Stimulated activated naive CD4-positive, alpha-beta T cell (primary cell): ENCODE measurements around the gene WDR47.

ENCODE experiments used
- DNase-seq, 6 experiments: peaks; one replicate each; lab custom pipeline; 2025; lab: John Stamatoyannopoulos, UW

Gene WDR47

DNA sequence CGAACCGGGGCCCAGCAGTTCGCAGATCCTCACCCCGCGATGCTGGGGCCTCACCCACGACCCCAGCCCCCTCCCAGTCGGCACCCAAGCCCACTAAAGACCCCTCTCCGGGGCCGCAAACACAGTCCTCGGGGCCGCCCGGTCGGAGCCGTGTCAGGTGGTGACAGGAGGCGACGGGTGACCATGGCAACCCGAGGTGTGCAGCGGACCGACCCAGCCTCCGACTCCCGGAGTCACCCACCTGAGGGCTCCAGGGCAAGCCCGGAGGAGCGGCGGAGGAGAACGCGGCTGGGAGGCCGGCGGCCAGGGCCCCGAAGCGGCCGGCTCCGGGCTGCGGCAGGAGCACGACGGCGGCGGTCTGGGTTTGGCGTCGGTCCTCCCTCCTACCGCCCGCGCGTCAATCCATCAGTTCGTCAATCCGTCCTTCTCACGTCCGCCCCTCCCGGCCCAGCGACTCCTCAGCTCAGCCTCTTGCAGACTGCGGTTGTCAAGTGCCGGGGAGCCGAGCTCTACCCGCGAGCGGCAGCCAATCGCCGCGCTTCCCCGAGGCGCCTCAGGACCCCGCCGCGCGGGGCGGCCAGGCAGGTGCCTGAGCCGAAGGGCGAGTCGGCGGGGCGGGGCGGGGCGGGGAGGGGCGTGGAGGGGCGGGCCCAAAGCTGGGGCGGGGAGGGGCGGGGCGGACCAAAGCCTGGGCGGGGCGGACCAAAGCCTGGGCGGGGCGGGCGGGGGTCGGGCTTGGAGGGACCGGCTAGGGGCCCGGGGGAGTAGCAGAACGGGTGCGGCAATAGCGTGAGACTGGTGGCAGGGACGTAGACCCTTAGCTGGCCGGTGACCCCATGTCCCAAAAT lies at the start of gene WDR47:
Gene WDR47 (minus strand): TSS at position 482 of the 848 bp plus-strand sequence. CDS start 18,590 bp downstream, outside the sequence.
- DNase-seq, result peak; percentile 91 to 95 (median 94)

DNA sequence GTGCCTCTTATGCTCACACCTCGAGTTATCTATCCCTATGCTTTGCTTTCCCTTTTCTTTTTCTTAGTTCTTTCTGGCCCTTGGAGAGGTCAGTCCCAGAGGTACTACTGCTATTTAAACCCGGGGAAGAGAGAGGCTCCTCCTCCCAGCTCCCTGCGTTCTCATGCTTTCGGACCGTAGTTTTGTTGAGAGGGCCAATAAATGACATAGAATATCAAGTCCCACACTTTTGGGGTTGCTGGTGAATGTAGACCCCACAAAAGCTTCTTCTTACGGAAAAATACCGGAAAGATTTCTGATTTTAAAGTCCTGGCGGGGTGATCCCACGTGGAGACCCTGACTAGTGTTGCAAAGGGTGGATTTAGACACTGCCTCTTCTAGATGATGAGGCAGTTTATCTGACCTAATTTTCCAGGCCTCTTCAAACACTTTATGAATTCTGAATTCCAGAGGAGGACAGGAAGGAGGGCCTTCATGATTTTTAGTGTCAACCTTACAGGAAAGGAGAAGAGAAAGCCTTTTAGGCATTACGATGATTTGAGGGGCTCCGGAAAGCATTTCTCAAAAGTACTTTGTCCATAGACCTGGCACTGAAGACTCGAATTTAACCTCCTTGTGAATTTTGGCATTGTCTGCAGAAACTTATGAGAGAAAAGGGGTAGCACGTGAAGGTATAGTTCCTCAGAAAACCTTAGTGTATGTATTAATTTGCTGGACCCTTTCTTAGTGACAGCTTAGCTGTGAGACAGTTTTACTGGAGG lies 49.4 kb upstream of the WDR47 start:
- no peak for DNase-seq

DNA sequence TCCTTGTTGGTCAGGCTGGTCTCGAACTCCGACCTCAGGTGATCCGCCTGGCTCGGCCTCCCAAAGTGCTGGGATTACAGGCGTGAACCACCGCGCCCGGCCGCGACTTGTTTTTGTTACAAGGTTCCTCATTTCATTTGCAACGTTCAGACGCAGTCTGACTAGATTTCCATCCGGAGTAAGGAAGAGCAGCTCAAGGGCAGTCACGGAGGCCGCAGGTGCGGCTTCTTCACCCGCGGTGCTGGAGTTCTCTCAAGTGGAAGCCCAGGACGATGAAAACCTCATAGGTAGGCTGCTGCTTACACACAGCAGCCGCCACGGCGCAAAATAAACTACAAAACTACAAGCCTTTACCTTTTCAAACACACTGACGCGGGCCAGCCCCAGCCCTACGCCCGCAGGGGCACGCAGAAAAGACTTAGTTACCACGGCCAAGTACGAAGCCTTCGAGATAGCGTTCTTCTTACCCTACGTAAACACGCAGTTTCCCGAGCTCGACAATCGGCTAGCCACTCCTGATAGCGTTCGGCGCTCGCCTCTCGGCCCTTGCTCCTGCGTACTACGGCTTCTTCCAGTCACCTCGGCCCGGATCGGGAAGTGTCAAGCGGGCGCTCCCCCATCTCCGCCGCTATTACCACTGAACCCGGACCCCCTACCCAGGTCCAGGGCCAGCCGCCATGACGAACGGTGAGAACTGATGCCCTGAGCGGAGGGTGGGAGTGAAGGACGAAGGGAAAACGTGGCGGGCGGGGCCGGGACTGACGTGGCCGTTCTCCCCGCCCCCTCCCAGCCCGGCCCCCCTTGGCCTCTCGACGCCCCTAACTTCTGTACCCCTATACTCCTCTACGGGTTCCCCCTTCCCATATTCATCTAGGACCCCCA lies 48.5 kb upstream of the WDR47 start, which contains the start of gene TMEM167B:
Gene TMEM167B (plus strand): TSS at position 569 of the 882 bp plus-strand sequence. CDS start 109 bp downstream, at position 678.
- DNase-seq, result peak; percentile 77 to 88 (median 82)

DNA sequence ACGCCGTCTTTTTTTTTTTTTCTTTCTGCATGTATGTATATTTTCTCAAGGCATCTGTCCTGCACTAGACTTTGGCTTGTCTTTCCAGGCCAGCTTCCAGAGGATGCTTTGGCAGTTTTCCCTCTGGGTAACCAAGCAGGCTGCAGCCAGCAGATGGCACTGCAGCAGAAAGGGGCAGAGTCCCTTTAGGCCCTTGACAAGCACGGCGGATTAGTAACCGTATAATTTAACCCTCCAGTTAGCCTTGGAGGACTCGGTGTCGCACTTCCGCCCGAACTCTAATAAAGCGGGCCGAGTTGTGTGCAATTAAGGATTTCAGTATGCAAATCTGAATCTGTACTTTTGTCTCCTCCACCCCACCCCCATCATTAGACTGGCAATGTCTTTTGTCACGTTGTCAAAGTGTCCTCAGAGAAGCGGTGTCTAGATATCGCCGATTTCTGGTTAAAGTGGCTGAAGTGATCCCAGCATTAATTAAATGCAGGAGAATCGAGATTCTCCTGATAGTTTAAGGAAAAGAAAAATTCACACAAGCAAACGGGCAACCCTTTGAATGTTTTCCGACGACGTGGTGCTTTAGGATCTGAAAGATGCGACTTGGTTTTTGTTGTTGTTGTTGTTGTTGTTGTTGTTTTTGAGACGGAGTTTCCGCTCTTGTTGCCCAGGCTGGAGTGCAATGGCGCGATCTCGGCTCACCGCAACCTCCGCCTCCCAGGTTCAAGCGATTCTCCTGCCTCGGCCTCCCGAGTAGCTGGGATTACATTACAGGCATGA lies 47.5 kb upstream of the WDR47 start:
- no peak for DNase-seq

DNA sequence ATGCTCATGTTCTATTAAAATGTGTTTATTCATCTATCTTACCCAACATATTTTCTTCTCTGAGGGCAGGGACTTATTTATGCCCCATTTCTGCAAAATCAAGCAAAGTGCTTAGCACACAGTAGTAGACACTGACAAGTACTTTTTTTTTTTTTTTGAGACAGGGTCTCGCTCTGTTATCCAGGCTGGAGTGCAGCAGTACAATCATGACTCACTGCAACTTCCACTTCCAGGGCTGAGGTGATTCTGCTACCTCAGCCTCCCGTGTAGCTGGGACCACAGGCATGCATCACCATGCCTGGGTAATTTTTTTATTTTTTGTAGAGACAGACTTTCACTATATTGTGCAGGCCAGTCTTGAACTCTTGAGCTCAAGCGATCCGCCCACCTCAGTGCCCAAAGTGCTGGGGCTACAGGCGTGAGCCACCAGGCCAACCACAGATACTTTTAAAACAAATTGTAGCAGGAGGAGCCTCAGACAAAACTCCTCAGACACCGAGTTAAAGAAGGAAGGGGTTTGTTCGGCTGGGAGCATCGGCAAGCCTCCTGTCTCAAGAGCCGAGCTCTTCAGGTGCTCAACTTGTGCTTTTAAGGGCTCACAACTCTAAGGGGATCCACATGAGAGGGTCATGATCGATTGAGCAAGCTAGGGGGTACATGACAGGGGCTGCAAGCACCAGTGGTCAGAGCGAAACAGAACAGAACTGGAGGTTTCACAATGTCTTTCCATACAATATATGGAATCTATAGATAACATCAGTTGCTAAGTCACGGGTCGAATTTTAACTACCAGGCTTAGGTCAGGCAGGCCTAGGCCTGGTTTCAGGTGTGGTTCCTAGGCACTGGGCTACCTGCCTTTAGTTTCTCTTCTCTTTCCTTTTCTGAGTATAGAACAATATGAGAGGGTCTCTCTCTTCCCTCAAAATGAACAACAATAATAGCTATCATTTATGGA lies 42.9 kb upstream of the WDR47 start:
- DNase-seq, result no peak

DNA sequence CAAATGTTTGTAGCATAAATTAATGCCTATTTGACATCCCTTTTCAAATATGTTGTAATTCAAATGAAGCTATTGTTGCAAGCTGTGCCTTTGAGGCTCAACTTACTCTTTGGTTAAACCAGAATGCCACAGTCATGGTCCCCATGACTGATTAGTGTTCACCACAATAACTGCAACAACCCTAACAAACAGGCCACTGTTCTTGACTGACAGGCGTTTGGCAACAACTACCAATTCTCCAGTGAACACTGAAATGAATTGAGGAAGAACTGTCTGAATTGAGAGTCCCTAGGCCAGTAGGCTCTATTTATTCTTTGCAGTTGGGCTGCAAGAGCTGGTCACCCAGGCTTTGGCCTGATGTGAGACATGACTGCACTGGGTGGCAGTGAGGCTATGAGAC lies 42.0 kb upstream of the WDR47 start:
- no peak for DNase-seq

DNA sequence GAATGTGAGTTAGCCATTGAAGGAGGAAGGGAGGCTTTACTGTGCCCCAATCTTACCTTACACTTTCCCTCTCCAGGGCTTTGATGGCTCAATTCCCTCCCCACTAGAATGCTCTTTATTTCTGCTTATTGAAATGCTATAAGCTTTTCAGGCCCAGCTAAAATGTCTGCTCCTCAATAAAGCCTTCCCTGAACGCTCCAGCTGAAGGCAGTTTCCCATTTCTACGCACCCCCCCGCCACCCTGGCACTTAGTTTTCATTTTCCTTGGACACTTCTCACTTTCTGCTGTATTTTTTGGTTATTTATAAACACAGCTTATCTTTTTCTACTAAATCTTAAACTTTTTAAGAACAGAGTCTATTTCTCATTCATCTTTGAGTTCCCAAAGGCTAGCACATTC lies 41.6 kb upstream of the WDR47 start:
- no peak for DNase-seq

DNA sequence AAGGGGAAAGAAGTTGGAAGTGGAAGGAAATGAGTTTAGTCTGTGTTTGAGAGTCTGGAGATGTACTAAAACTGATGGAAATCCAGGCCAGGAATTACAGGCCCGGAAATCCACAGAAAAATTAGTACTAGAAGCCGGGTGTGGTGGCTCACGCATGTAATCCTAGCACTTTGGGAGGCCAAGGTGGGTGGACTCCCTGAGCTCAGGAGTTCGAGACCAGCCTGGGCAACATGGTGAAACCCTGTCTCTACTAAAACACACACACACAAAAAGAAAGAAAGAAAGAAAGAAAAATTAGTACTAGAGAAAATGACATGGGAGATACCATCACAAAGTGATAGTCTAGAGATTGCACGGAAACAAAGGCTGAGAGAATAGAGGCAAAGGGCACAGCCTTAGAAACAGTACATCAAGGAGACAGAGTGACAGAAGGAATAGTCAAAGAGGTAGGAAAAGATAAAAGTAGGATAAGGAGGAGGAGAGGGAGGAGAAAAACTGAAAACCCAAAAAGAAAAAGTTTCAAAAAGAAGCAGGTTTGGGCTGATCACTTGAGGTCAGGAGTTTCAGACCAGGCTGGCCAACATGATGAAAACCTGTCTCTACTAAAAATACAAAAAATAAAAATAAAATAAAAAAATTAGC lies 38.7 kb upstream of the WDR47 start:
- no peak for DNase-seq

DNA sequence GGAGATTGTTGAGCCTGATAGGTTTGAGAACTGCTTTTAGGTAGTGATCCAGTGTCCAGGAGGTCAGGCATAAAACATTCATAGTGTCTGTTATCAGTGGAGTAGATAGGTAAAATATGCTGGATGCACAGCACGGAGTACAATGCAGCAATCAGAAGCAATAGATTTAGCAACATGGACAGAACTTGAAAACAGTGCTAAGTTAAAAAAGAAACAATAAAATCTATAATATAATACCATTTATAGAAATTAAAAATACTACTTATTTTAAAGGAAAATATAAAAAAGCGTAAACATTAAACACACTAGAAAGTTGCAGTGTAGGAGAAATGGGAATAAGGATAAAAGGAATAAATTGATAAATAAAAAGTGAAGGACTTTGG lies 37.3 kb upstream of the WDR47 start:
- DNase-seq, result no peak

DNA sequence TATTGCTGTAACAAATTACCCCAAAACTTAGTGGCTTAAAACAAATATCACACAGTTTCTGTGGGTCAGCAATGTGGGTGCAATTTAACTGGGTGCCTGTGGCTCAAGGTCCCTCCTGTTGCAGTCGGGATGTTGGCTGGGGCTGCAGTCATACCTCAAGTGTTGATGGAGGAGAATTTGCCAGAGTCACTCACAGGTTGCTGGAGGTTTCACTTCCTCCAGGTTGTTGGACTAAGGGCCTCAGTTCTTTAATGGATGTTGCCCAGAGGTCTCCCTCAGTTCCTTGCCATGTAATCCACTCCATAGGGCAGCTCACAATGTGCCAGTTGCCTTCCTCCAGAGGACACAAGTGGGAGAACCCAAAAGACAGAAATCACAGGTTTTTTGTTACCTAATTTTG lies 36.4 kb upstream of the WDR47 start:
- no peak for DNase-seq

DNA sequence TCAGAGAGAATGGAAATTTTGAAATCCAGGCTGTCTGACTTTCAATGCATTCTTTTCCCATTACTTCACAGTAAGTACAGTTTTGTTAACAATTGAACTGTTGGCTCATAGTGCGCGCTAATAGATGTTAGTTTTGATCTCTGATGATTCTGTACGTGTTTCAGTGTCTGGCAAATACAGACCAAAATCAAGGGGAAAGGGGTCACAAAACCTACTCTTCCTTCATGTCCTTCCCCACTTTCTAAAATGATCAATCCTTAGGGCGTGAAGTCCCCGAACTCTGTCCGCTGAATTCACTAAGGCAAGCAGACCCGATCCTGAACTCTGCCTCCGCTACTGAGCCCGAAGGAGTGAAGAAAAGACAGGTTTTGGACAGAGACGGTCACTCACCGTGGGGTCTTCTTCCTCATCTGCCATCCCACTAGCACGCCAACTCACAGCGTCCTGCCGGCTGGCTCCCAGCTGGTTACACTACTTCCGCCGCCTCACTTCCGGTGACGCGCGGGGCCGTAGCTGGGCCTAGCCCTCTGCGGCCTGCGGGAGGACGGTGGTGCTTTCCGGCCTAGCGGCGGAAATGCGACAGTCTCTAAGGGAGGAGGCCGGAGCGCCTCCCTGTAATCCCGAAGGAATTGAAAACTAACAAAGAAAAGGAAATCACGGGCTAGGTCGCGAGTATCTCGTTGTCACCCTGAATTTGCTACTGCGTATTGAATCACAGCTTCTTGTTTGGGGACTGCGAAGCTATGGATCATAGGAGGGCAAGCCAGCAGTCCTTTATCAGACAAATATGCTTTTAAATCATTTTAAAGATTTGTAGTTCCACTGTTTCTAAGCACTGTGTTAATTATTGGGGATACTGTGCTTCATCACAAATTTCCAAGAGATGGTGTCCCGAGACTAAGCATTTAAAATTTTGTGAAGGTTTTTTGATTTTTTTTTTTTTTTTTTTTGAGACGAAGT lies 33.9 kb upstream of the WDR47 start, which contains the start of gene TAF13:
Gene TAF13 (minus strand): TSS at position 473 of the 960 bp plus-strand sequence. CDS start 56 bp downstream, at position 417.
- peak; percentile 73 to 86 (median 77) for DNase-seq

DNA sequence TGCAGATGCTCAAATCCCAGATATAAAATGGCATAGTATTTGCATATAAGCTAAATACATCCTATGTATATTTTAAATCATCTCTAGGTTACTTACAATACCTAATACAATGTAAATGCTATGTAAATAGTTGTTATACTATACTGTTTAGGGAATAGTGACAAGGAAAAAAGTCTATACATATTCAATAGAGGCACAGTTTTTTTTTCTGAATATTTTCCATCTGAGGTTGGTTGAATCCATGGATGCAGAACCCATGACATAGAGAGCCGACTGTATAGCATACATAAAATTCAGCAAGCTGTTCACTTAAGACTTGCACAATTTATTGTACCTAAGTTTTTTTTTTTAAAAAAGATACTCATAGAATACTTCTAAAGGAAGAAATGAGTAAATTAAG lies 27.4 kb upstream of the WDR47 start:
- DNase-seq, result no peak

DNA sequence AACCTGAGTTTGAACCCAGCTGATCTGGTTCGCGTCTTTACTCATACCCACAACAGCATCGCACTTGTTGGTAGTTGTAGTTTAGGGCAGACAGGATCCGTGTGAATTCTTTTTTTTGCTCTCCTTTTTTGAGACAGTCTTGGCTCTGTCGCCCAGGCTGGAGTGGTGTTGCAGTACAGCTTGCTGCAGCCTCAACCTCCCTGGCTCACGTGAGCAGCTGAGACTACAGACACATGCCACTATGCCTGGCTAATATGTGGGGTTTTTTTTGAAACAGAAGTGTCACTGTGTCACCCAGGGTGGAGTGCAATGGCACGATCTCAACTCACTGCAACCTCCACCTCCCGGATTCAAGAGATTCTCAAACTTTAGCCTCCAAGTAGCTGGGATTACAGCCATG lies 26.0 kb upstream of the WDR47 start:
- DNase-seq, result no peak

DNA sequence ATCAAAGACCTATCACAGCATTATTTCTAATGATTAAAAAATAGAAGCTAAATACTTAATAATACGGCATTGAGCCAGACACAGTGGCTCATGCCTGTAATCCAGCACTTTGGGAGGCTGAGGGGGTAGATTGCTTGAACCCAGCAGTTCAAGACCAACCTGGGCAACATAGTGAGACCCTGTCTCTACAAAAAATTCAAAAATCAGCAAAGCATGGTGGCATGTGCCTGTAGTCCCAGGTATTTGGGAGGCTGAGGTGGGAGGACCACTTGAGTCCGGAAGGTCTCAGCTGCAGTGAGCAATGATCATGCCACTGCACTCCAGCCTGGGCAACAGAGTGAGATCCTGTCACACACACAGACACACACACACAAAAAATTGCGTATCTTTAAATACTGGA lies 23.2 kb upstream of the WDR47 start:
- DNase-seq, result no peak

DNA sequence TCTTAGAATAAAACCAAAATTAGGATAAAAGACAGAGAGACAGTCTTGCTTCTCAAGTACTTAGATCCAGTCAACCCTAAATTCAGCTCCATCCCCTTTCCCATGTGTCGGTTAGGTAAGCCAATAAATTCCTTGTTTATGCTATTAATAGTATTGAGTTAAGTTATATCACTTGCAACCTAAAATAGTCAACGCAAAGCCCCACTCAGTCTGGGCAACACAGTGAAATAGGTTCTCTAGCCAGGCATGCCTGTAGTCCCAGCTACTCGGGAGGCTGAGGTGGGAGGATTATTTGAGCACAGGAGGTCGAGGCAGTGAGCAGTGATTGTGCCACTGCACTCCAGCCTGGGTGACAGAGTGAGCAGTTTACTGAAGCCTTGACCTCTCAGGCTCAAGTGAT lies 19.3 kb upstream of the WDR47 start:
- no peak for DNase-seq

DNA sequence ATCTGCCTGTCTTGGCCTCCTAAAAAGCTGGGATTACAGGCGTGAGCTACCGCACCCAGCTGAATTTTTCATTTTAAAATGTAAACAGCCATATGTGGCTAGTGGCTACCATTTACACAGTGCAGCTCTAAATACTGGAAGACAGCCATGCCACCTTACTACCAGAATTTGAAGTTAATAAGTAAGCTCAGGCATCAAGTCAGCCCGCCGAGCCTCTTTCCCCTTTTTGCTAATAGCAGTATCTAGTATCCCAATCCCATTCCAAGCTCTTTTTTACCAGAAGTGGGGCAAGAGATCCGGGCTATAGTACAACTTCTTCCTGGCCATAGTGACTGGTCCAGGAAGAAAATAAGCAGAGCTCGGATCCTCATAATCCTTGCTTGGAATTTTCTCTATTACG lies 18.8 kb upstream of the WDR47 start:
- DNase-seq, result no peak

DNA sequence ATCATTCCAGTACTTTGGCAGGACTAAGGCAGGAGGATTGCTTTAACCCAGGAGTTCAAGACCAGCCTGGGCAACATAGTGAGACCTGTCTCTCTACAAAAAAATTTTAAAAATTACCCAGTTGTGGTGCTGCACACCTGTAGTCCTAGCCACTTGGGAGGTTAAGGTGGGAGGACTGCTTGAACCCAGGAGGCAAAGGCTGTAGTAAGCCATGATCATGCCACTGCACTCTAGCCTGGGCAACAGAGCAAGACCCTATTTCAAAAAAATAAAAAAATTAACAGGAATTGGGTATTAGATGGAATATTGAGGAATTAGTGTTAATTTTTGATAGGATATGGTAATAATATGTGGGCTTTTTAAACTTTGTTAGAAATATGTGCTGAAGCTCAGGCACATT lies 17.1 kb upstream of the WDR47 start:
- no peak for DNase-seq

DNA sequence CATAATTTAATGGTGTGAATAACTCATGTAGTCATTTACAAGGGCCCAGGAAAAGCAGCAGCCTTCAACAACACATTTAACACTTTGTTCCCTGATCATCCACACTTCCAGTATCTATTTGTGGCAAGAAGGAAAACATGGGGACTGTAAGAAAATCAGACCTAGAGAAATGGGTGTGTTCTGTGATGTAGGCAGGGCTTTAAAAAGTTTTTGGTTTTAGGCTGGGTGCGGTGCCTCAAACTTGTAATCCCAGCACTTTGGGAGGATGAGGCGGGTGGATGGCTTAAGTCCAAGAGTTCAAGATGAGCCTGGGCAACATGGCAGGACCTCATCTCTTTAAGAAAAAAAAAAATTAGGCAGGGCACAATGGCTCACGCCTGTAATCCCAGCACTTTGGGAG lies 14.2 kb upstream of the WDR47 start:
- no peak for DNase-seq
